GM13977 (cell line): Measurements from ENCODE around the gene NOX5.
A peak's percentile ranks its signal among the peaks of the same experiment; 100 is the strongest.

Experiments used
- DNase-seq: peaks from one replicate; pipeline ENCODE4 v3.0.0; 2012; ENCODE audit warnings: low spot score
- CTCF ChIP-seq: IDR thresholded peaks from 2 replicates; pipeline ENCODE4 v1.5.1; 2012; ENCODE audit warnings: mild to moderate bottlenecking, control low read depth; ENCODE audit not compliant: insufficient read depth; ENCODE audit errors: extremely low read depth, missing control alignments
- in situ Hi-C: fragments of 300-500 bp; cut with MboI; formaldehyde crosslinking; loops from one replicate; pipeline ENCODE4 v1.12.0; 2022; ENCODE audit warnings: low sequenced_read_pairs, low pct_unique_long_range_greater_than_20kb, mixed read lengths, inconsistent platforms; ENCODE audit not compliant: unreplicated experiment

NOX5 gene

GRCh38 chr15:69025320-69025719, 10.8 kb downstream of the NOX5 start:
- TF ChIP-seq CTCF = no peak

GRCh38 chr15:69026355-69026754, 11.9 kb downstream of the NOX5 start:
- DNase-seq = no peak
- in situ Hi-C loops = no loop called here
- TF ChIP-seq CTCF = no peak

More at GRCh38 chr15:69025320-69025719, 10.8 kb downstream of the NOX5 start:
- DNase-seq = no peak
- in situ Hi-C loops = no loop called here

GRCh38 chr15:69027976-69028518, 13.6 kb downstream of the NOX5 start:
- DNase-seq = no peak
- in situ Hi-C loops = no loop called here
- TF ChIP-seq CTCF = no peak

GRCh38 chr15:69031013-69032001, 16.8 kb downstream of the NOX5 start:
- peak; percentile 48 for TF ChIP-seq CTCF
- DNase-seq = peak; percentile 55
- in situ Hi-C loops = no loop called here

GRCh38 chr15:69032031-69032430, 17.5 kb downstream of the NOX5 start:
- DNase-seq = no peak

GRCh38 chr15:69032703-69033373, 18.3 kb downstream of the NOX5 start:
- no peak for DNase-seq
- TF ChIP-seq CTCF = no peak
- in situ Hi-C loops = no loop called here

More at GRCh38 chr15:69032031-69032430, 17.5 kb downstream of the NOX5 start:
- in situ Hi-C loops = no loop called here
- no peak for TF ChIP-seq CTCF
